GM06990 (cell line): ENCODE data around the gene UNC13D.
"Not testable (repeated sequence)": the region's sequence is repeated elsewhere in the genome, so short reads cannot be mapped to it uniquely, and the experiment has no call there.

Experiments used
- DNase-seq: peaks from one replicate; pipeline ENCODE4 v3.0.0-alpha.2; 2011; ENCODE audit not compliant: insufficient read length; ENCODE audit errors: extremely low read depth
- H3K27me3 ChIP-seq: replicated peaks from 2 replicates; pipeline ENCODE4 v1.6.0; 2011; ENCODE audit warnings: low read length; ENCODE audit not compliant: control insufficient read depth, insufficient read depth
- H3K36me3 ChIP-seq: 2 replicates; pipeline ENCODE4 v1.5.1; 2011; ENCODE audit warnings: low read length; ENCODE audit not compliant: control insufficient read depth, insufficient read depth
- H3K4me3 ChIP-seq: replicated peaks from 2 replicates; pipeline ENCODE4 v1.5.1; 2011; ENCODE audit warnings: low read depth, mild to moderate bottlenecking, control low read depth, low read length
- CTCF ChIP-seq: IDR thresholded peaks from 2 replicates; pipeline ENCODE4 v1.5.1; 2011; ENCODE audit warnings: low read length, control low read depth, mild to moderate bottlenecking, inconsistent platforms; ENCODE audit not compliant: insufficient read depth, poor library complexity, severe bottlenecking

The UNC13D gene

GRCh38 chr17:75856062-75856756, 12.0 kb upstream of the UNC13D start:
- DNase-seq, result no peak
- peak; percentile 39 for TF ChIP-seq CTCF
- H3K36me3 ChIP-seq, result peaks cover 4% of the 10 kb centered on the region
- peak overlapping the region; percentile 86 for H3K4me3 ChIP-seq
- no peaks in the 10 kb centered on the region for H3K27me3 ChIP-seq

- TF ChIP-seq CTCF, result no peak
- H3K4me3 ChIP-seq, result peak within 1 kb of the TSS; percentile 86
- H3K36me3 ChIP-seq, result peaks cover 5% of the 10 kb centered on the region
- peak; percentile 96 for DNase-seq
- no peaks in the 10 kb centered on the region for H3K27me3 ChIP-seq
Observed at GRCh38 chr17:75855310-75856061, 11.3 kb upstream of the UNC13D start, which contains the start of gene WBP2. WBP2 (minus strand) TSS chr17:75855335; CDS start chr17:75855297, 38 bp downstream.

GRCh38 chr17:75854881-75855309, 10.7 kb upstream of the UNC13D start:
- DNase-seq, result no peak
- peak overlapping the region; percentile 74 for H3K4me3 ChIP-seq
- TF ChIP-seq CTCF, result peak; percentile 21
- H3K27me3 ChIP-seq, result no peaks in the 10 kb centered on the region
- peaks cover 6% of the 10 kb centered on the region for H3K36me3 ChIP-seq

- DNase-seq, result no peak
- TF ChIP-seq CTCF, result no peak
- peak overlapping the region; percentile 74 for H3K4me3 ChIP-seq
- H3K36me3 ChIP-seq, result peaks cover 12% of the 10 kb centered on the region
- no peaks in the 10 kb centered on the region for H3K27me3 ChIP-seq
Observed at GRCh38 chr17:75854101-75854748, 10.0 kb upstream of the UNC13D start.

- no peak for TF ChIP-seq CTCF
Observed at GRCh38 chr17:75853433-75853832, 9.2 kb upstream of the UNC13D start.

GRCh38 chr17:75851693-75851991, 7.4 kb upstream of the UNC13D start:
- not testable (repeated sequence) for H3K4me3 ChIP-seq, H3K27me3 ChIP-seq, DNase-seq
- H3K36me3 ChIP-seq, result peaks cover 30% of the 10 kb centered on the region

More at GRCh38 chr17:75853433-75853832, 9.2 kb upstream of the UNC13D start:
- no peak for DNase-seq
- H3K27me3 ChIP-seq, result no peaks in the 10 kb centered on the region
- peaks cover 18% of the 10 kb centered on the region for H3K36me3 ChIP-seq
- H3K4me3 ChIP-seq, result no peak overlapping the region
